Small intestine (tissue), 7 donors: ENCODE results near the gene TMEM127. TPM values are rescaled to one million over a fixed set of nuclear protein-coding genes. Genes with fewer than 3 reads are reported as not detected.
"Not testable (repeated sequence)": the region's sequence is repeated elsewhere in the genome, so short reads cannot be mapped to it uniquely, and the experiment has no call there.

ENCODE experiments used
- DNase-seq, 2 donors: peaks; one replicate each; pipeline versions ENCODE4 v3.0.0 to v3.0.0-alpha.2; 2013
- FAIRE-seq: peaks from 2 replicates; lab custom pipeline; 2012; peaks lifted over from hg19 to GRCh38; lab: Jason Lieb, UNC
- H3K27ac ChIP-seq, 3 donors: one replicate each; pipeline ENCODE4 v1.5.1; 2013; ENCODE audit warnings: low read length in 2 of 3, mild to moderate bottlenecking in 2 of 3, control low read depth in 1 of 3, inconsistent platforms in 1 of 3, low read depth in 1 of 3, moderate library complexity in 1 of 3
- H3K27me3 ChIP-seq, 3 donors: one replicate each; pipeline ENCODE4 v1.6.1; 2013; ENCODE audit warnings: low read length in 3 of 3, inconsistent platforms in 1 of 3; ENCODE audit not compliant: control insufficient read depth in 3 of 3, insufficient read depth in 3 of 3
- H3K36me3 ChIP-seq, 3 donors: one replicate each; pipeline ENCODE4 v1.6.1; 2013; ENCODE audit warnings: low read length in 3 of 3, inconsistent platforms in 1 of 3, low read depth in 1 of 3, mild to moderate bottlenecking in 1 of 3, moderate library complexity in 1 of 3; ENCODE audit not compliant: control insufficient read depth in 3 of 3, insufficient read depth in 2 of 3
- H3K4me1 ChIP-seq, 3 donors: one replicate each; pipeline ENCODE4 v1.6.1; 2013; ENCODE audit warnings: low read length in 2 of 3, inconsistent platforms in 1 of 3, low read depth in 1 of 3, mild to moderate bottlenecking in 1 of 3, moderate library complexity in 1 of 3; ENCODE audit not compliant: control insufficient read depth in 3 of 3, insufficient read depth in 2 of 3
- H3K4me3 ChIP-seq, 3 donors: one replicate each; pipeline ENCODE4 v1.5.1; 2013; ENCODE audit warnings: low read length in 3 of 3, control low read depth in 1 of 3, inconsistent platforms in 1 of 3, low read depth in 1 of 3, mild to moderate bottlenecking in 1 of 3, moderate library complexity in 1 of 3
- H3K9me3 ChIP-seq, 2 donors: one replicate each; pipeline ENCODE4 v1.6.1; 2013; ENCODE audit warnings: low read depth in 1 of 2, low read length in 1 of 2; ENCODE audit not compliant: control insufficient read depth in 2 of 2, insufficient read depth in 1 of 2
- WGBS, 3 donors: extraction: QIAGEN DNeasy Blood & Tissue Kit; methylation state at CpG; one replicate each; pipeline ENCODE4 v1.1.7; 2013; 5-methylcytosine and 5-hydroxymethylcytosine counted together
- polyA plus RNA-seq, 4 donors: library from polyadenylated mRNA; stranded (reverse) in 3 of 4; unstranded in 1 of 4; fragments of 200-250 nt in 3 of 4; fragments of 120-200 nt in 1 of 4; gene quantifications; one replicate each; pipeline versions ENCODE4 v1.2.1 to v1.2.3, GENCODE V29; 2013
- donor health status: healthy with polysubstance abuse.
- donor health status: control.
- donor health status: control.
- donor health status: Bipolar disorder and iron deficiency.
- donor health status: healthy.

The TMEM127 gene
- polyA plus RNA-seq, 4 donors, result 12.1 to 47.9 (median 21.1) TPM

- peak; percentile 83 to 89 for DNase-seq
- WGBS, 3 donors, result 23 to 67% (median 55%) methylated on average over 6 of the region's 6 CpGs
Observed at GRCh38 chr2:96261328-96262003, 4.3 kb downstream of the TMEM127 start.

GRCh38 chr2:96260387-96261260, 5.2 kb downstream of the TMEM127 start:
- peaks cover 17 to 51% (median 20%) of the 10 kb centered on the region in 3 donors for H3K4me1 ChIP-seq
- peaks cover 2 to 52% (median 3%) of the 10 kb centered on the region in 3 donors for H3K36me3 ChIP-seq
- DNase-seq (peak; percentile 84 to 95), FAIRE-seq (no peak)
- no peak overlapping the region for H3K4me3 ChIP-seq
- WGBS, 3 donors, result 24 to 43% (median 34%) methylated on average over 10 of the region's 10 CpGs
- H3K27me3 ChIP-seq, result no peaks in the 10 kb centered on the region
- H3K27ac ChIP-seq, result peak overlapping the region; percentile 86 to 90 (median 90)
- no peaks in the 10 kb centered on the region for H3K9me3 ChIP-seq

More at GRCh38 chr2:96261328-96262003, 4.3 kb downstream of the TMEM127 start:
- H3K9me3 ChIP-seq, result no peaks in the 10 kb centered on the region
- no peak overlapping the region for H3K4me3 ChIP-seq
- H3K4me1 ChIP-seq, result peaks cover 17 to 51% (median 20%) of the 10 kb centered on the region in 3 donors
- FAIRE-seq, result no peak
- H3K27ac ChIP-seq, result peak overlapping the region; percentile 86 to 90 (median 90)
- H3K27me3 ChIP-seq, result no peaks in the 10 kb centered on the region
- H3K36me3 ChIP-seq, result peaks cover 2 to 47% (median 3%) of the 10 kb centered on the region in 3 donors

- H3K4me3 ChIP-seq, result no peak overlapping the region
- H3K36me3 ChIP-seq, result peaks cover 2 to 61% (median 8%) of the 10 kb centered on the region in 3 donors
- FAIRE-seq, result no peak
- no peaks in the 10 kb centered on the region for H3K9me3 ChIP-seq
- no peaks in the 10 kb centered on the region for H3K27me3 ChIP-seq
- H3K4me1 ChIP-seq, result peaks cover 17 to 48% (median 20%) of the 10 kb centered on the region in 3 donors
- H3K27ac ChIP-seq, result peak overlapping the region; percentile 85 to 90 (median 86)
- 19 to 54% (median 25%) methylated on average over 5 of the region's 5 CpGs for whole genome bisulfite sequencing, 3 donors
- peak; percentile 63 to 91 for DNase-seq
Observed at GRCh38 chr2:96259497-96259921, 6.3 kb downstream of the TMEM127 start.

- Histone ChIP-seq H3K36me3 (peaks cover 9 to 70% (median 16%) of the 10 kb centered on the region in 3 donors), H3K9me3 (no peaks in the 10 kb centered on the region), H3K27ac (peak overlapping the region in 1 of 3 donors; percentile 58), H3K27me3 (no peaks in the 10 kb centered on the region), H3K4me3 (no peak overlapping the region), H3K4me1 (peaks cover 9 to 41% (median 13%) of the 10 kb centered on the region in 3 donors)
- FAIRE-seq, result no peak
- DNase-seq, result no peak
- 82 to 88% (median 88%) methylated on average over 7 of the region's 7 CpGs for WGBS, 3 donors
Observed at GRCh38 chr2:96258166-96259022, 7.4 kb downstream of the TMEM127 start.

- not testable (repeated sequence) for DNase-seq, H3K9me3 ChIP-seq, FAIRE-seq, H3K4me3 ChIP-seq, H3K27me3 ChIP-seq
- H3K27ac ChIP-seq, result peak overlapping the region in 1 of 3 donors; percentile 58
- H3K4me1 ChIP-seq, result peaks cover 11 to 45% (median 13%) of the 10 kb centered on the region in 3 donors
- H3K36me3 ChIP-seq, result peaks cover 14 to 72% (median 22%) of the 10 kb centered on the region in 3 donors
- 81 to 98% (median 95%) methylated on average over 3 of the region's 3 CpGs for WGBS, 3 donors
Observed at GRCh38 chr2:96257744-96258143, 8.1 kb downstream of the TMEM127 start.

- Histone ChIP-seq H3K4me3 (no peak overlapping the region), H3K27me3 (no peaks in the 10 kb centered on the region), H3K27ac (peak overlapping the region in 1 of 3 donors; percentile 4), H3K9me3 (no peaks in the 10 kb centered on the region), H3K4me1 (peaks cover 11 to 47% (median 13%) of the 10 kb centered on the region in 3 donors), H3K36me3 (peaks cover 14 to 80% (median 32%) of the 10 kb centered on the region in 3 donors)
- FAIRE-seq (no peak), DNase-seq (no peak)
- WGBS, 3 donors, result 73 to 88% (median 79%) methylated on average over 6 of the region's 6 CpGs
Observed at GRCh38 chr2:96256611-96257113, 9.1 kb downstream of the TMEM127 start.

- H3K4me3 ChIP-seq, result no peak overlapping the region
- no peak for FAIRE-seq
- WGBS, 3 donors, result 76 to 89% (median 79%) methylated on average over 11 of the region's 11 CpGs
- no peaks in the 10 kb centered on the region for H3K27me3 ChIP-seq
- no peak for DNase-seq
- no peaks in the 10 kb centered on the region for H3K9me3 ChIP-seq
- peaks cover 14 to 80% (median 35%) of the 10 kb centered on the region in 3 donors for H3K36me3 ChIP-seq
- H3K4me1 ChIP-seq, result peaks cover 0 to 26% (median 4%) of the 10 kb centered on the region in 3 donors
- H3K27ac ChIP-seq, result peak overlapping the region in 1 of 3 donors; percentile 56
Observed at GRCh38 chr2:96254571-96254970, 11.2 kb downstream of the TMEM127 start.
